ENCODE data around the gene SLX4IP. TPM values are rescaled to one million over a fixed set of nuclear protein-coding genes. Genes with fewer than 3 reads are reported as not detected.

The SLX4IP gene
- total and polyA plus RNA-seq, 2 donors (not counting 1 experiment from before 2014, with no cell fraction given), result 2.0 to 8.1 TPM

DNA sequence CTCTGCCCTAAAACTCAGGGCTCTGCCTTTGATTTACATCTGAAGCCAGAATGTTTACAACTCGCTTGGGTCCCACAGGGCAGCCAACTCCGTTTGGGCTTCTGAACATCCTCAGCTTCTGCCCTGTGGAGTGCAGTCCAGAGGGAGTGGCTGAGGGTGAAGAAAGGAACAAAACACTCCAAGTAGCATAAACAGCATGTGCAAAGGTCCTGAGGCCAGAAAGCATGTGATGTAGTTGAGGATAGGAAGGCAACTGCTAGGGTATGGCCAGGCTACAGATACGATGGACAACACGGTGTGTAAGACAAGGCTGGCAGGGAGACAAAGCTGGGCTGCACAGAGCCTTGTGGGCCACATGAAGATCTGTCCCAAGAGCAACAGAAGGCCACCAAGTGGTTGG lies 226.2 kb downstream of the SLX4IP start:
- Mint-ChIP-seq H3K4me1 (no peaks in the 10 kb centered on the region), H3K4me3 (no peak overlapping the region), H3K9me3 (ENCODE audit: insufficient read depth) (no peaks in the 10 kb centered on the region), H3K27me3 (peaks cover 60% of the 10 kb centered on the region), H3K27ac (no peak overlapping the region)
- Histone ChIP-seq H3K27me3 (replicated peaks in 1 of 4; ENCODE audit: control extremely low read depth in 1 of 4, control insufficient read depth in 3 of 4, insufficient read depth in 4 of 4, low read length in 3 of 4) (peaks cover 0 to 17% (median 3%) of the 10 kb centered on the region in 4 experiments), H3K36me3 (replicated peaks in 1 of 2; ENCODE audit: control extremely low read depth in 1 of 2, control insufficient read depth in 1 of 2, extremely low read depth in 1 of 2, insufficient read depth in 2 of 2, low read length in 1 of 2) (no peaks in the 10 kb centered on the region), H3K4me3 (ENCODE audit: control extremely low read depth in 1 of 5, extremely low read depth in 1 of 5, insufficient read depth in 1 of 5, low read depth in 2 of 5, low read length in 4 of 5) (no peak overlapping the region), H4K20me1 (ENCODE audit: control insufficient read depth, insufficient read depth, low read length, poor library complexity, severe bottlenecking) (no peaks in the 10 kb centered on the region), H3K4me2 (replicated peaks; ENCODE audit: low read depth, low read length, poor library complexity, severe bottlenecking) (no peak overlapping the region), H3K4me1 (ENCODE audit: control insufficient read depth in 2 of 2, insufficient read depth in 2 of 2, low read length in 2 of 2) (no peaks in the 10 kb centered on the region), H3K9ac (ENCODE audit: low read length) (no peak overlapping the region), H3K79me2 (ENCODE audit: control insufficient read depth, insufficient read depth, low read length) (no peaks in the 10 kb centered on the region), H3K27ac (ENCODE audit: low read length in 2 of 2) (no peak overlapping the region), H3K9me3 (ENCODE audit: control extremely low read depth in 1 of 3, control insufficient read depth in 2 of 3, insufficient read depth in 1 of 3, low read length in 2 of 3) (peaks cover 0 to 4% (median 0%) of the 10 kb centered on the region in 3 donors), H2AFZ (ENCODE audit: insufficient read depth, low read depth, low read length, poor library complexity, severe bottlenecking) (no peak overlapping the region)
- no peak for TF ChIP-seq EZH2 (IDR thresholded peaks at IDR 0.05; ENCODE audit: borderline replicate concordance, insufficient read depth, low read depth, low read length, poor library complexity, severe bottlenecking)
- TF ChIP-seq, protein P1, sequence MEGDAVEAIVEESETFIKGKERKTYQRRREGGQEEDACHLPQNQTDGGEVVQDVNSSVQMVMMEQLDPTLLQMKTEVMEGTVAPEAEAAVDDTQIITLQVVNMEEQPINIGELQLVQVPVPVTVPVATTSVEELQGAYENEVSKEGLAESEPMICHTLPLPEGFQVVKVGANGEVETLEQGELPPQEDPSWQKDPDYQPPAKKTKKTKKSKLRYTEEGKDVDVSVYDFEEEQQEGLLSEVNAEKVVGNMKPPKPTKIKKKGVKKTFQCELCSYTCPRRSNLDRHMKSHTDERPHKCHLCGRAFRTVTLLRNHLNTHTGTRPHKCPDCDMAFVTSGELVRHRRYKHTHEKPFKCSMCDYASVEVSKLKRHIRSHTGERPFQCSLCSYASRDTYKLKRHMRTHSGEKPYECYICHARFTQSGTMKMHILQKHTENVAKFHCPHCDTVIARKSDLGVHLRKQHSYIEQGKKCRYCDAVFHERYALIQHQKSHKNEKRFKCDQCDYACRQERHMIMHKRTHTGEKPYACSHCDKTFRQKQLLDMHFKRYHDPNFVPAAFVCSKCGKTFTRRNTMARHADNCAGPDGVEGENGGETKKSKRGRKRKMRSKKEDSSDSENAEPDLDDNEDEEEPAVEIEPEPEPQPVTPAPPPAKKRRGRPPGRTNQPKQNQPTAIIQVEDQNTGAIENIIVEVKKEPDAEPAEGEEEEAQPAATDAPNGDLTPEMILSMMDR (IDR thresholded peaks at IDR 0.05), result no peak
- DNase-seq, result no peak
- ChIA-PET POLR2A (no interaction called here), CTCF (no interaction called here)
- no peak for ATAC-seq (ENCODE audit: low read depth)
- intact Hi-C loops (cut with micrococcal nuclease), result no loop called here
- 83% methylated on average over 3 of the region's 4 CpGs for WGBS (ENCODE audit: insufficient coverage)

DNA sequence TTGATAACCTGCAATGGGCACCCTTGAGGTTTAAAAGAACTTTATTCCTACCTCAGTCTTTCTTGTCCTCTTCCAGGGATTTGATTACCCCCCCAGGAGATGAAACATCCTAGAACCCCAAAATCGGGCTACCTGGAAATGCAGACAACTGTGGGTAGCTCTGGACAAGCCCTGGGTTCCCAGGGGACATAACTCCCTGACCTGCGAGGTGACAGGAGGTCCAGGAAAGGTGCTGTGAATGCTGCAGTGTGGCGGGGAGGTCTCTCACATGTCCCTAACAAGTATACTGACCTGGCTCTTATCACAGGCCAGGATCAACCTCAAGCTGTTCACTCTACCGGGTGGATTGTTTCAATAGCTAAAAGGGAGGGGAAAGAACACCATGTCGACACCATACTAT lies 227.0 kb downstream of the SLX4IP start:
- Histone ChIP-seq H3K9ac (ENCODE audit: low read length) (no peak overlapping the region), H3K9me3 (ENCODE audit: control extremely low read depth in 1 of 3, control insufficient read depth in 2 of 3, insufficient read depth in 1 of 3, low read length in 2 of 3) (peaks cover 0 to 4% (median 0%) of the 10 kb centered on the region in 3 donors), H3K4me1 (ENCODE audit: control insufficient read depth in 2 of 2, insufficient read depth in 2 of 2, low read length in 2 of 2) (no peaks in the 10 kb centered on the region), H3K36me3 (replicated peaks in 1 of 2; ENCODE audit: control extremely low read depth in 1 of 2, control insufficient read depth in 1 of 2, extremely low read depth in 1 of 2, insufficient read depth in 2 of 2, low read length in 1 of 2) (no peaks in the 10 kb centered on the region), H3K27ac (ENCODE audit: low read length in 2 of 2) (no peak overlapping the region), H3K27me3 (replicated peaks in 1 of 4; ENCODE audit: control extremely low read depth in 1 of 4, control insufficient read depth in 3 of 4, insufficient read depth in 4 of 4, low read length in 3 of 4) (peaks cover 0 to 24% (median 3%) of the 10 kb centered on the region in 4 experiments), H3K79me2 (ENCODE audit: control insufficient read depth, insufficient read depth, low read length) (no peaks in the 10 kb centered on the region), H3K4me2 (replicated peaks; ENCODE audit: low read depth, low read length, poor library complexity, severe bottlenecking) (no peak overlapping the region), H2AFZ (ENCODE audit: insufficient read depth, low read depth, low read length, poor library complexity, severe bottlenecking) (no peak overlapping the region), H3K4me3 (ENCODE audit: control extremely low read depth in 1 of 5, extremely low read depth in 1 of 5, insufficient read depth in 1 of 5, low read depth in 2 of 5, low read length in 4 of 5) (no peak overlapping the region), H4K20me1 (ENCODE audit: control insufficient read depth, insufficient read depth, low read length, poor library complexity, severe bottlenecking) (no peaks in the 10 kb centered on the region)
- DNase-seq, result no peak
- Mint-ChIP-seq H3K27ac (no peak overlapping the region), H3K4me1 (no peaks in the 10 kb centered on the region), H3K4me3 (no peak overlapping the region), H3K9me3 (ENCODE audit: insufficient read depth) (no peaks in the 10 kb centered on the region), H3K27me3 (peaks cover 61% of the 10 kb centered on the region)
- POLR2A ChIA-PET, result no interaction called here
- 80% methylated on average over 2 of the region's 5 CpGs for WGBS (ENCODE audit: insufficient coverage)
- ATAC-seq (ENCODE audit: low read depth), result no peak
- intact Hi-C loops (cut with micrococcal nuclease), result no loop called here
- CTCF ChIA-PET, result no interaction called here
- TF ChIP-seq, protein P1 (IDR thresholded peaks at IDR 0.05), result no peak
- no peak for TF ChIP-seq EZH2 (IDR thresholded peaks at IDR 0.05; ENCODE audit: borderline replicate concordance, insufficient read depth, low read depth, low read length, poor library complexity, severe bottlenecking)

Data from B cell (primary cell).